Activated CD8-positive, alpha-beta T cell treated with anti-CD3 and anti-CD28 coated beads, Interleukin-2, amount 10 ng/mL, durations not matched to agents 7 days and 5 days (primary cell): ENCODE measurements around the gene UNC13D. TPM values are rescaled to one million over a fixed set of nuclear protein-coding genes. Genes with fewer than 3 reads are reported as not detected.
"Not testable (repeated sequence)": the region's sequence is repeated elsewhere in the genome, so short reads cannot be mapped to it uniquely, and the experiment has no call there.

Experiments used
- ATAC-seq: fragments of 150-1000 bp; cut with Tn5 transposase; one replicate; pipeline ENCODE4 v1.10.0; 2021; ENCODE audit warnings: moderate library complexity
- CTCF ChIA-PET: fragments of 350-600 bp; sonication (Branson Sonifier 250); formaldehyde crosslinking; loops from one replicate; lab custom pipeline; 2021; ENCODE audit warnings: antibody characterized with exemption; lab: Charles Lee
- POLR2A ChIA-PET: fragments of 350-600 bp; sonication (Branson Sonifier 250); formaldehyde crosslinking; loops from one replicate; lab custom pipeline; 2021; ENCODE audit warnings: antibody characterized with exemption; lab: Charles Lee
- DNase-seq: peaks from one replicate; pipeline ENCODE4 v3.0.0-alpha.2; 2020
- H3K27ac Mint-ChIP-seq: one replicate; pipeline ENCODE4 v1.8.0; 2021; ENCODE audit warnings: mild to moderate bottlenecking, mixed read lengths
- H3K27me3 Mint-ChIP-seq: one replicate; pipeline ENCODE4 v1.8.0; 2021; ENCODE audit warnings: low read depth, mixed read lengths
- H3K36me3 Mint-ChIP-seq: one replicate; pipeline ENCODE4 v1.8.0; 2021; ENCODE audit warnings: low read depth, mixed read lengths
- H3K4me1 Mint-ChIP-seq: one replicate; pipeline ENCODE4 v1.8.0; 2021; ENCODE audit warnings: low read depth, mixed read lengths
- H3K4me3 Mint-ChIP-seq: one replicate; pipeline ENCODE4 v1.8.0; 2021; ENCODE audit warnings: mild to moderate bottlenecking, mixed read lengths
- H3K9me3 Mint-ChIP-seq: one replicate; pipeline ENCODE4 v1.8.0; 2022; ENCODE audit warnings: mixed read lengths; ENCODE audit not compliant: insufficient read depth
- total RNA-seq, 2 experiments: library from RNA; stranded (reverse); gene quantifications; one replicate each; pipeline ENCODE4 v1.2.3, GENCODE V29; 2021

The UNC13D gene
- total RNA-seq, 2 experiments from 2014 or later = 234 to 249 TPM

GRCh38 chr17:75861927-75862317, 17.7 kb upstream of the UNC13D start:
- no peak overlapping the region for H3K27ac Mint-ChIP-seq
- no peaks in the 10 kb centered on the region for H3K36me3 Mint-ChIP-seq
- no peak for ATAC-seq

GRCh38 chr17:75859358-75859757, 15.2 kb upstream of the UNC13D start:
- ChIA-PET CTCF (interaction anchor here (0.6 to 11.9 kb wide), 5 partner anchors 11 to 657 kb away, joined by 3 to 307 read pairs (median 12); partner anchors contain the start of genes TRIM47 and TRIM65), POLR2A (interaction anchor here (0.6 to 1.8 kb wide), 5 partner anchors 9 to 84 kb away, joined by 3 to 7 read pairs (median 3); partner anchors contain the start of gene UNK)
- H3K9me3 Mint-ChIP-seq, ATAC-seq, DNase-seq, H3K4me3 Mint-ChIP-seq, H3K27me3 Mint-ChIP-seq, H3K36me3 Mint-ChIP-seq: not testable (repeated sequence)
- peak overlapping the region; percentile 91 for H3K27ac Mint-ChIP-seq
- H3K4me1 Mint-ChIP-seq = peaks cover 41% of the 10 kb centered on the region

More at GRCh38 chr17:75861927-75862317, 17.7 kb upstream of the UNC13D start:
- Mint-ChIP-seq H3K4me3 (no peak overlapping the region), H3K27me3 (no peaks in the 10 kb centered on the region), H3K9me3 (no peaks in the 10 kb centered on the region), H3K4me1 (peaks cover 47% of the 10 kb centered on the region)
- POLR2A ChIA-PET = interaction anchor here (2.9 kb wide), 1 partner anchor 15 kb away, joined by 23 read pairs; the partner anchor contains the start of gene TRIM47
- no peak for DNase-seq
- CTCF ChIA-PET = interaction anchor here (0.7 to 11.9 kb wide), 17 partner anchors 13 to 650 kb away, joined by 3 to 307 read pairs (median 5); partner anchors contain the start of genes GALK1, TRIM47, TRIM65 and UNC13D

GRCh38 chr17:75856062-75856756, 12.0 kb upstream of the UNC13D start:
- H3K4me1 Mint-ChIP-seq = peaks cover 40% of the 10 kb centered on the region
- ATAC-seq (peak; percentile 35), DNase-seq (peak; percentile 59)
- no peaks in the 10 kb centered on the region for H3K9me3 Mint-ChIP-seq
- no peaks in the 10 kb centered on the region for H3K27me3 Mint-ChIP-seq
- H3K4me3 Mint-ChIP-seq = no peak overlapping the region
- H3K27ac Mint-ChIP-seq = peak overlapping the region; percentile 93
- POLR2A ChIA-PET = interaction anchor here (0.6 to 4.9 kb wide), 17 partner anchors 9 to 418 kb away, joined by 3 to 66 read pairs (median 9); partner anchors contain the start of genes ACOX1, TRIM47, TRIM65 and UNC13D
- H3K36me3 Mint-ChIP-seq = peaks cover 6% of the 10 kb centered on the region
- CTCF ChIA-PET = interaction anchor here (0.7 to 11.9 kb wide), 18 partner anchors 8 to 143 kb away, joined by 3 to 307 read pairs (median 5); partner anchors contain the start of genes MRPL38, TRIM47, TRIM65 and UNC13D

DNA sequence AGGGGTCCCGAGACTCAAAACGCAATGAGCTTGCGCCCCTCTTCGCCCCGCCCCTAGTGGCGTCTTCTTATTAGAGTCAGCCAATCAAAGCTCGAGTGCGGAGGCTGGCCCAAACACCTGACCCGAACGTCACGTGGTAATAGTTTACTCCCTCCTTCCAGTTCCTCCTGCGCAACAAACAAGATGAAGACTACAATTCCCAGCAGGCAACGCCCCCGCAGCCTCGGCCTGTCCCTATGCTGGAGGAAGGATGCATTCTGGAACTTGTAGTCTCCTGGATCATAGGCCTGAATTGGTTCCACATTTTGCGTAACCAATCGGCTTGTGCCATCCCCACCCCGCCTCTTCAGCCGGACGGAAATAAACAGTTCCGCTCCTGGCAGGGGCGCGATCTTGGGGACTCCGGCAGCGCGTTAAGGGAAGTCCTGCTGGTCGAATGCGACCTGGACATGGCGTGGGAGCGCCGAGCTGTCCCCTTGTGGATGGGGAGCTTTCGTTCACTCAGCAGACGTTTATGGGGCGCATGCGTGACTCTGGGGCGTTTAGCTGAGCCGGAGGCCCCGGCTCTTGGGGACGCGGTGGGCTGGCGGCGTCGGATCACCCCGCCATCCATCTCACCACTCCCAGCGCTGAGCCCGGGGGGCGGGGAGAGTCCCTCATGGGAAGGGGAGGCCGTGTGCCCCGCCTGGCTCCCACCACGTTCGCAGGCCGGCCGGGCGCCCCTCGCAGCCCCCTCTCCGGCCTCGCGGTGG, 11.3 kb upstream of the UNC13D start, which contains the start of gene WBP2:
TSS of gene WBP2 (minus strand) at position 26 of the 752 bp plus-strand sequence. CDS start 38 bp downstream, outside the sequence.
- H3K27me3 Mint-ChIP-seq = no peaks in the 10 kb centered on the region
- no peaks in the 10 kb centered on the region for H3K9me3 Mint-ChIP-seq
- CTCF ChIA-PET = interaction anchor here (0.9 to 11.9 kb wide), 23 partner anchors 7 to 144 kb away, joined by 3 to 307 read pairs (median 5); partner anchors contain the start of genes GALK1, MRPL38, TRIM47 and TRIM65
- H3K36me3 Mint-ChIP-seq = peaks cover 11% of the 10 kb centered on the region
- H3K4me1 Mint-ChIP-seq = peaks cover 37% of the 10 kb centered on the region
- H3K4me3 Mint-ChIP-seq = no peak within 1 kb of the TSS
- POLR2A ChIA-PET = interaction anchor here (0.6 to 4.9 kb wide), 26 partner anchors 10 to 1636 kb away, joined by 3 to 66 read pairs (median 4); partner anchors contain the start of genes ACOX1, RECQL5, SAP30BP and TRIM47
- DNase-seq = peak; percentile 99
- peak within 1 kb of the TSS; percentile 93 for H3K27ac Mint-ChIP-seq
- peak; percentile 93 for ATAC-seq

- Mint-ChIP-seq H3K4me3 (no peak overlapping the region), H3K36me3 (peaks cover 12% of the 10 kb centered on the region), H3K27me3 (no peaks in the 10 kb centered on the region), H3K9me3 (no peaks in the 10 kb centered on the region), H3K4me1 (peaks cover 37% of the 10 kb centered on the region), H3K27ac (no peak overlapping the region)
- peak; percentile 5 for ATAC-seq
- no peak for DNase-seq
- CTCF ChIA-PET = interaction anchor here (0.9 to 11.9 kb wide), 21 partner anchors 9 to 144 kb away, joined by 3 to 307 read pairs (median 5); partner anchors contain the start of genes GALK1, MRPL38, TRIM47 and TRIM65
- POLR2A ChIA-PET = interaction anchor here (0.6 to 4.9 kb wide), 28 partner anchors 10 to 1636 kb away, joined by 3 to 66 read pairs (median 4); partner anchors contain the start of genes ACOX1, RECQL5, SAP30BP and TRIM47
Observed at GRCh38 chr17:75854881-75855309, 10.7 kb upstream of the UNC13D start.

GRCh38 chr17:75854101-75854748, 10.0 kb upstream of the UNC13D start:
- POLR2A ChIA-PET = interaction anchor here (0.6 to 4.9 kb wide), 11 partner anchors 9 to 254 kb away, joined by 3 to 66 read pairs (median 9); partner anchors contain the start of genes TRIM47, UNC13D and UNK
- Mint-ChIP-seq H3K27ac (no peak overlapping the region), H3K36me3 (peaks cover 17% of the 10 kb centered on the region), H3K9me3 (no peaks in the 10 kb centered on the region), H3K4me3 (no peak overlapping the region), H3K4me1 (peaks cover 34% of the 10 kb centered on the region), H3K27me3 (no peaks in the 10 kb centered on the region)
- ATAC-seq = no peak
- no peak for DNase-seq
- CTCF ChIA-PET = interaction anchor here (1.1 to 11.9 kb wide), 8 partner anchors 9 to 104 kb away, joined by 4 to 307 read pairs (median 11); partner anchors contain the start of genes GALK1, TRIM47 and UNC13D

DNA sequence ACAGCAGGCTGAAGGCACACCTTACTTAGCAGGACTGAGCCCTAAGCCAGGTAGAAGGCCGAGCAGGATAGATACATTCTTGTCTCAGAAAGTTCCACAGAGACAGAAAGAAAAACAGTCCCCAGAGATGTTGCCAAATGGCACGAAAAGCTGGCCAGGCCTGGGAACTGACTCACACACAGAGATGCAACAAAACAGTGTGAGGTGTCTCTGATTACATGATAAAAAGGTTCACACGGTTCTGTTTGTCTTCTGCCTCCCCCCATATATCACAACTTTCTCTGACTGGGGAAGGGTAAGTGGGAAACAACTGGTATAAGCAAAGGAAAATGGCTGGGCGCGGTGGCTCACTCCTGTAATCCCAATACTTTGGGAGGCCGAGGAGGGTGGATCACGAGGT, 9.2 kb upstream of the UNC13D start:
- H3K36me3 Mint-ChIP-seq = peaks cover 18% of the 10 kb centered on the region
- ChIA-PET CTCF (interaction anchor here (2.1 to 11.9 kb wide), 3 partner anchors 8 to 23 kb away, joined by 9 to 307 read pairs (median 49); partner anchors contain the start of genes TRIM47 and UNC13D), POLR2A (interaction anchor here (1.7 to 4.9 kb wide), 6 partner anchors 8 to 74 kb away, joined by 6 to 66 read pairs (median 17); partner anchors contain the start of gene UNC13D)
- H3K9me3 Mint-ChIP-seq = no peaks in the 10 kb centered on the region
- H3K27me3 Mint-ChIP-seq = no peaks in the 10 kb centered on the region
- peak overlapping the region; percentile 8 for H3K4me3 Mint-ChIP-seq
- H3K27ac Mint-ChIP-seq = peak overlapping the region; percentile 61
- no peak for ATAC-seq
- peaks cover 32% of the 10 kb centered on the region for H3K4me1 Mint-ChIP-seq
- no peak for DNase-seq

- H3K9me3 Mint-ChIP-seq, ATAC-seq, H3K4me3 Mint-ChIP-seq, H3K27me3 Mint-ChIP-seq, H3K27ac Mint-ChIP-seq, DNase-seq, CTCF ChIA-PET: not testable (repeated sequence)
- Mint-ChIP-seq H3K4me1 (peaks cover 29% of the 10 kb centered on the region), H3K36me3 (peaks cover 32% of the 10 kb centered on the region)
- POLR2A ChIA-PET = interaction anchor here (1.7 kb wide), 1 partner anchor 72 kb away, joined by 6 read pairs; a partner anchor contains a TSS
Observed at GRCh38 chr17:75851693-75851991, 7.4 kb upstream of the UNC13D start.

- no peaks in the 10 kb centered on the region for H3K9me3 Mint-ChIP-seq
- ChIA-PET POLR2A (no interaction called here), CTCF (no interaction called here)
- ATAC-seq (no peak), DNase-seq (no peak)
- H3K27ac Mint-ChIP-seq = no peak overlapping the region
- peaks cover 34% of the 10 kb centered on the region for H3K36me3 Mint-ChIP-seq
- H3K4me1 Mint-ChIP-seq = peaks cover 24% of the 10 kb centered on the region
- H3K4me3 Mint-ChIP-seq = no peak overlapping the region
- no peaks in the 10 kb centered on the region for H3K27me3 Mint-ChIP-seq
Observed at GRCh38 chr17:75850928-75851692, 6.9 kb upstream of the UNC13D start.

DNA sequence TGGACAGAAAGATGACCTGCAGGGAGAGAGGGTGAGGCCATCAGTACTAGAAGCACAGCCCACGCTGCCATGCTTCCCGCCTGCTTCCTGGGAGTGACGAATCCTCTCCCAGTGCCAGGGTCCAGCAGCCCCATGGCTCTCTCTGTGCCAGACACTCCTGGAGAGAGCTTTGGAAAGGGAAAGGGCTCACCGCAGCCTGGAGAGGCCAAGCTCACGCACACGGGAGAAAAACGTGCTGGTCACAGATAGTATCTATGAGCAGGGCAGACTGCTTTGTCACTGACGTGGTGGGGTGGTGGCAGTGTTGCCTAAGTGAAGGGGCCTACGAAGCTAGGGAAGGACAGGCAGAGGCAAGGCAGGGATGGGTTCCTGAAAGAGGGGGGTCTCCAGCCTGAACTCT, 5.5 kb upstream of the UNC13D start:
- Mint-ChIP-seq H3K27ac (no peak overlapping the region), H3K9me3 (no peaks in the 10 kb centered on the region), H3K4me3 (no peak overlapping the region), H3K27me3 (no peaks in the 10 kb centered on the region), H3K4me1 (peaks cover 35% of the 10 kb centered on the region), H3K36me3 (peaks cover 43% of the 10 kb centered on the region)
- POLR2A ChIA-PET = interaction anchor here (1.2 to 2.6 kb wide), 4 partner anchors 17 to 75 kb away, joined by 3 to 10 read pairs (median 6); no protein-coding TSS in a partner anchor
- no peak for DNase-seq
- CTCF ChIA-PET = interaction anchor here (1.2 to 3.0 kb wide), 9 partner anchors 9 to 86 kb away, joined by 3 to 20 read pairs (median 7); partner anchors contain the start of genes GALK1 and TRIM65
- no peak for ATAC-seq
